HEK293 (cell line): ENCODE measurements around the gene PPP4C.

ENCODE experiments used
- MEIS1 ChIP-seq: sonication (generic); formaldehyde crosslinking; IDR thresholded peaks from 2 replicates; pipeline ENCODE4 v1.8.1; 2022; ENCODE audit warnings: missing genetic modification reagents, mild to moderate bottlenecking, borderline replicate concordance
- ZNF133 ChIP-seq: fragments of 450-650 bp; formaldehyde crosslinking; IDR thresholded peaks from 2 replicates; pipeline ENCODE4 v1.5.1; 2016; ENCODE audit warnings: missing biosample characterization, missing genetic modification characterization

DNA sequence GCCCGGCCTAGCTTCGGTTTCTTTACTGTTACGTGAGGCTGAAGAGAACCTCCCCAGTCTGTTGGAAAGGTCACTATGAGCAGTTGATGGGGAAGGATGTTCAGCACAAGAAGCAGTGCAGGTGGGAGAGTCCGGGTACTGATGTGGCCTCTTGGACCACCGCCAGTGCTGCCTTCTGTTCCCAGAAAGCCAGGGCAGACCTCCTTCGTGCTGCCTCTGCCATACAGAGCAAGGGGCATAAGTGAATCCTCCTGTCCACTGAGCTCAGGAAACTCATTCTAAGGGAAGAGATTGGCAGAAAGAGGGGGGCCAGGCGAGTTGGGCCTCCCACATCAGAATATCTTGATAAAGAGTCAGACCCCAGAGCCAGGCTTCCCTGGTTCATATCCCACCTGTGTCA, 3.7 kb downstream of the PPP4C start:
- TF ChIP-seq MEIS1 (CRISPR knock-in tag) (no peak), ZNF133 (tag by site-specific recombination) (no peak)
